IMR-90 (cell line): ENCODE data around the gene BRD3.

Experiments used
- MXI1 ChIP-seq: IDR thresholded peaks from 2 replicates; pipeline ENCODE4 v1.6.1; 2012; ENCODE audit warnings: low read depth, mild to moderate bottlenecking, low read length, moderate library complexity, borderline replicate concordance
- POLR2A ChIP-seq: IDR thresholded peaks from 2 replicates; pipeline ENCODE4 v1.6.1; 2012; ENCODE audit warnings: mild to moderate bottlenecking, low read depth, low read length
- RAD21 ChIP-seq: IDR thresholded peaks from 2 replicates; pipeline ENCODE4 v1.6.1; 2012; ENCODE audit warnings: low read length, improper control_type of control experiment
- RCOR1 ChIP-seq: IDR thresholded peaks from 2 replicates; pipeline ENCODE4 v1.6.1; 2012; ENCODE audit warnings: mild to moderate bottlenecking, low read length, improper control_type of control experiment; ENCODE audit not compliant: insufficient replicate concordance
- SMC3 ChIP-seq: fragments of 150-350 bp; IDR thresholded peaks from 2 replicates; pipeline ENCODE4 v1.6.1; 2016; ENCODE audit warnings: low read depth, mild to moderate bottlenecking, antibody characterized with exemption, low read length, moderate library complexity
- TF ChIP-seq, protein P1 (sequence below): conservative IDR thresholded peaks from 2 replicates; pipeline ENCODE4 v1.5.1; 2012; ENCODE audit warnings: mild to moderate bottlenecking, low read depth, low read length, improper control_type of control experiment
- TF ChIP-seq, protein P2 (sequence below): fragments of 150-350 bp; IDR thresholded peaks from 2 replicates; pipeline ENCODE4 v1.6.1; 2017; ENCODE audit warnings: mild to moderate bottlenecking, antibody characterized with exemption, low read length, low read depth
- TF ChIP-seq, protein P3 (sequence below): fragments of 150-350 bp; IDR thresholded peaks from 2 replicates; pipeline ENCODE4 v1.6.1; 2016; ENCODE audit warnings: low read depth, mild to moderate bottlenecking, low read length, moderate library complexity, borderline replicate concordance

DNA sequence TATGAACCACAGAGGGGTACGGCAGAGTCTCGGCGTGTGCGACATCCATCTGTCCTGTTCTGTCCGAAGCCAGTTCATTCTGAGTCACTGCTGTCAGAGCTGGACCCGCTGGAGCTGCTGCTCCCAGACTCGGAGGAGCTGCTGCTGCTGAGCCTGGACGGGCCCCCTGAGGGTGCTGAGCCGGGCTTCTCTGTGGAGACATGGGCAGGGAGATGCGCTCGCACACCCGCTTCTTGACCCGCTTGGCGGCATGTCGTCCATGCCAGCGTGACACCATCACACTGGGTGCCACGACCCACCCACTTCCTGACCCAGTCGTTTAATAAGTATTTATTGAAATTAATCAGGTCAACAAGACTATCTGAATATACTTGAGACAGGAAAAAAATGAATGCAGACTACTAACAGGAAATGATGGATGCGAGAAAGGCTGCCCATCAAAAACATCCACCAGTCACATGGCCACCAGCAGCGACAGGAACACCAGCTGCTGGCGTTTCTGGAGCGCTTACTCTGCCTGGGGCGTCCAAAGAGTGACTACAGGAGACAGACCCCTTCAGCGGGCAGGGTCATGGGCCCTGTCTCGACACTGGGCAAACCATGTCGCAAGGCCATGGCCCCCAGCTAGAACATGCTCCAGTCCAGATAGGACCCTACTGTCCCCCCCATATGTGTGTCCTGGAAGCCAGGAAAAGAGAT is 34.2 kb downstream of the BRD3 start:
- TF ChIP-seq, protein P1, sequence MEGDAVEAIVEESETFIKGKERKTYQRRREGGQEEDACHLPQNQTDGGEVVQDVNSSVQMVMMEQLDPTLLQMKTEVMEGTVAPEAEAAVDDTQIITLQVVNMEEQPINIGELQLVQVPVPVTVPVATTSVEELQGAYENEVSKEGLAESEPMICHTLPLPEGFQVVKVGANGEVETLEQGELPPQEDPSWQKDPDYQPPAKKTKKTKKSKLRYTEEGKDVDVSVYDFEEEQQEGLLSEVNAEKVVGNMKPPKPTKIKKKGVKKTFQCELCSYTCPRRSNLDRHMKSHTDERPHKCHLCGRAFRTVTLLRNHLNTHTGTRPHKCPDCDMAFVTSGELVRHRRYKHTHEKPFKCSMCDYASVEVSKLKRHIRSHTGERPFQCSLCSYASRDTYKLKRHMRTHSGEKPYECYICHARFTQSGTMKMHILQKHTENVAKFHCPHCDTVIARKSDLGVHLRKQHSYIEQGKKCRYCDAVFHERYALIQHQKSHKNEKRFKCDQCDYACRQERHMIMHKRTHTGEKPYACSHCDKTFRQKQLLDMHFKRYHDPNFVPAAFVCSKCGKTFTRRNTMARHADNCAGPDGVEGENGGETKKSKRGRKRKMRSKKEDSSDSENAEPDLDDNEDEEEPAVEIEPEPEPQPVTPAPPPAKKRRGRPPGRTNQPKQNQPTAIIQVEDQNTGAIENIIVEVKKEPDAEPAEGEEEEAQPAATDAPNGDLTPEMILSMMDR: no peak
- TF ChIP-seq SMC3 (no peak), POLR2A (no peak), RAD21 (no peak), MXI1 (no peak), RCOR1 (no peak)
- TF ChIP-seq, protein P2, sequence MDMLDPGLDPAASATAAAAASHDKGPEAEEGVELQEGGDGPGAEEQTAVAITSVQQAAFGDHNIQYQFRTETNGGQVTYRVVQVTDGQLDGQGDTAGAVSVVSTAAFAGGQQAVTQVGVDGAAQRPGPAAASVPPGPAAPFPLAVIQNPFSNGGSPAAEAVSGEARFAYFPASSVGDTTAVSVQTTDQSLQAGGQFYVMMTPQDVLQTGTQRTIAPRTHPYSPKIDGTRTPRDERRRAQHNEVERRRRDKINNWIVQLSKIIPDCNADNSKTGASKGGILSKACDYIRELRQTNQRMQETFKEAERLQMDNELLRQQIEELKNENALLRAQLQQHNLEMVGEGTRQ: no peak
- TF ChIP-seq, protein P3, sequence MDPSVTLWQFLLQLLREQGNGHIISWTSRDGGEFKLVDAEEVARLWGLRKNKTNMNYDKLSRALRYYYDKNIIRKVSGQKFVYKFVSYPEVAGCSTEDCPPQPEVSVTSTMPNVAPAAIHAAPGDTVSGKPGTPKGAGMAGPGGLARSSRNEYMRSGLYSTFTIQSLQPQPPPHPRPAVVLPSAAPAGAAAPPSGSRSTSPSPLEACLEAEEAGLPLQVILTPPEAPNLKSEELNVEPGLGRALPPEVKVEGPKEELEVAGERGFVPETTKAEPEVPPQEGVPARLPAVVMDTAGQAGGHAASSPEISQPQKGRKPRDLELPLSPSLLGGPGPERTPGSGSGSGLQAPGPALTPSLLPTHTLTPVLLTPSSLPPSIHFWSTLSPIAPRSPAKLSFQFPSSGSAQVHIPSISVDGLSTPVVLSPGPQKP: no peak
